ENCODE measurements around the gene NACAD. TPM values are rescaled to one million over a fixed set of nuclear protein-coding genes. Genes with fewer than 3 reads are reported as not detected.
A peak's percentile ranks its signal among the peaks of the same experiment; 100 is the strongest.

NACAD gene
- total and polyA plus RNA-seq, 8 donors, result 0.29 to 24.1 (median 1.1) TPM

- 82 to 96% (median 90%) methylated on average over 14 to 17 of the region's 17 CpGs for WGBS, 5 donors
- Histone ChIP-seq H3K4me3 (no peak overlapping the region), H3K27me3 (no peaks in the 10 kb centered on the region), H3K36me3 (peaks cover 17 to 45% (median 28%) of the 10 kb centered on the region in 4 donors), H3K4me1 (no peaks in the 10 kb centered on the region), H3K27ac (no peak overlapping the region), H3K9me3 (no peaks in the 10 kb centered on the region)
- DNase-seq, result peak in 1 of 2 donors; percentile 3
- intact Hi-C loops (cut with DNase I; ENCODE audit: low total_unique reads), result no loop called here
- no peak for TF ChIP-seq POLR2A (IDR thresholded peaks at IDR 0.05)
- TF ChIP-seq CTCF (IDR thresholded peaks at IDR 0.05), result no peak
- no peak for TF ChIP-seq POLR2AphosphoS5 (IDR thresholded peaks at IDR 0.05)
- TF ChIP-seq EP300 (IDR thresholded peaks at IDR 0.05), result no peak
Measured at GRCh38 chr7:45080265-45080957, 8.4 kb downstream of the NACAD start.

GRCh38 chr7:45078125-45078681 lies 10.6 kb downstream of the NACAD start:
- no peak for DNase-seq
- Histone ChIP-seq H3K36me3 (peaks cover 36 to 54% (median 50%) of the 10 kb centered on the region in 4 donors), H3K27me3 (no peaks in the 10 kb centered on the region), H3K4me1 (no peaks in the 10 kb centered on the region), H3K9me3 (no peaks in the 10 kb centered on the region), H3K27ac (no peak overlapping the region), H3K4me3 (no peak overlapping the region)
- intact Hi-C loops (cut with DNase I; ENCODE audit: low total_unique reads), result no loop called here
- WGBS, 5 donors, result 68 to 83% (median 80%) methylated on average over 8 of the region's 8 CpGs
- TF ChIP-seq EP300 (IDR thresholded peaks at IDR 0.05) (no peak), CTCF (IDR thresholded peaks at IDR 0.05) (no peak), POLR2AphosphoS5 (IDR thresholded peaks at IDR 0.05) (no peak), POLR2A (IDR thresholded peaks at IDR 0.05) (no peak)

GRCh38 chr7:45077579-45077978 lies 11.2 kb downstream of the NACAD start:
- intact Hi-C loops (cut with DNase I; ENCODE audit: low total_unique reads), result no loop called here
- Histone ChIP-seq H3K9me3 (no peaks in the 10 kb centered on the region), H3K4me3 (no peak overlapping the region), H3K4me1 (no peaks in the 10 kb centered on the region), H3K36me3 (peaks cover 42 to 60% (median 56%) of the 10 kb centered on the region in 4 donors), H3K27ac (no peak overlapping the region), H3K27me3 (no peaks in the 10 kb centered on the region)
- DNase-seq, result no peak
- TF ChIP-seq CTCF (IDR thresholded peaks at IDR 0.05) (no peak), POLR2A (IDR thresholded peaks at IDR 0.05) (no peak), POLR2AphosphoS5 (IDR thresholded peaks at IDR 0.05) (no peak), EP300 (IDR thresholded peaks at IDR 0.05) (no peak)
- 86 to 96% (median 89%) methylated on average over 9 of the region's 9 CpGs for WGBS, 5 donors

- Histone ChIP-seq H3K27me3 (no peaks in the 10 kb centered on the region), H3K36me3 (peaks cover 47 to 66% (median 63%) of the 10 kb centered on the region in 4 donors), H3K4me1 (no peaks in the 10 kb centered on the region), H3K9me3 (no peaks in the 10 kb centered on the region), H3K27ac (no peak overlapping the region), H3K4me3 (no peak overlapping the region)
- intact Hi-C loops (cut with DNase I; ENCODE audit: low total_unique reads), result no loop called here
- no peak for DNase-seq
- 79 to 96% (median 93%) methylated on average over 4 to 5 of the region's 5 CpGs for WGBS, 5 donors
- no peak for TF ChIP-seq CTCF (IDR thresholded peaks at IDR 0.05)
- TF ChIP-seq POLR2AphosphoS5 (IDR thresholded peaks at IDR 0.05), result no peak
- no peak for TF ChIP-seq EP300 (IDR thresholded peaks at IDR 0.05)
- TF ChIP-seq POLR2A (IDR thresholded peaks at IDR 0.05), result no peak
Measured at GRCh38 chr7:45076946-45077345, 11.8 kb downstream of the NACAD start.

All from stomach (tissue), 9 donors.